Activated T-cell treated with anti-CD3 and anti-CD28 coated beads, Interleukin-2, amount 50 U/mL, for 24 hours (primary cell): ENCODE data around the gene SIAE.

Experiments
- DNase-seq: peaks from one replicate; pipeline ENCODE4 v3.0.0-alpha.2; 2020
- H3K27ac Mint-ChIP-seq: 2 replicates; pipeline ENCODE4 v1.8.0; 2020; ENCODE audit warnings: mild to moderate bottlenecking, mixed read lengths
- H3K27me3 Mint-ChIP-seq: 2 replicates; pipeline ENCODE4 v1.8.0; 2020; ENCODE audit warnings: mixed read lengths
- H3K36me3 Mint-ChIP-seq: 2 replicates; pipeline ENCODE4 v1.8.0; 2020; ENCODE audit warnings: low read depth, mixed read lengths
- H3K4me1 Mint-ChIP-seq: 2 replicates; pipeline ENCODE4 v1.8.0; 2020; ENCODE audit warnings: low read depth, mixed read lengths
- H3K4me3 Mint-ChIP-seq: 2 replicates; pipeline ENCODE4 v1.8.0; 2020; ENCODE audit warnings: mild to moderate bottlenecking, moderate library complexity, mixed read lengths
- H3K9me3 Mint-ChIP-seq: 2 replicates; pipeline ENCODE4 v1.8.0; 2020; ENCODE audit warnings: mixed read lengths

SIAE gene, protein sequence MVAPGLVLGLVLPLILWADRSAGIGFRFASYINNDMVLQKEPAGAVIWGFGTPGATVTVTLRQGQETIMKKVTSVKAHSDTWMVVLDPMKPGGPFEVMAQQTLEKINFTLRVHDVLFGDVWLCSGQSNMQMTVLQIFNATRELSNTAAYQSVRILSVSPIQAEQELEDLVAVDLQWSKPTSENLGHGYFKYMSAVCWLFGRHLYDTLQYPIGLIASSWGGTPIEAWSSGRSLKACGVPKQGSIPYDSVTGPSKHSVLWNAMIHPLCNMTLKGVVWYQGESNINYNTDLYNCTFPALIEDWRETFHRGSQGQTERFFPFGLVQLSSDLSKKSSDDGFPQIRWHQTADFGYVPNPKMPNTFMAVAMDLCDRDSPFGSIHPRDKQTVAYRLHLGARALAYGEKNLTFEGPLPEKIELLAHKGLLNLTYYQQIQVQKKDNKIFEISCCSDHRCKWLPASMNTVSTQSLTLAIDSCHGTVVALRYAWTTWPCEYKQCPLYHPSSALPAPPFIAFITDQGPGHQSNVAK

DNA sequence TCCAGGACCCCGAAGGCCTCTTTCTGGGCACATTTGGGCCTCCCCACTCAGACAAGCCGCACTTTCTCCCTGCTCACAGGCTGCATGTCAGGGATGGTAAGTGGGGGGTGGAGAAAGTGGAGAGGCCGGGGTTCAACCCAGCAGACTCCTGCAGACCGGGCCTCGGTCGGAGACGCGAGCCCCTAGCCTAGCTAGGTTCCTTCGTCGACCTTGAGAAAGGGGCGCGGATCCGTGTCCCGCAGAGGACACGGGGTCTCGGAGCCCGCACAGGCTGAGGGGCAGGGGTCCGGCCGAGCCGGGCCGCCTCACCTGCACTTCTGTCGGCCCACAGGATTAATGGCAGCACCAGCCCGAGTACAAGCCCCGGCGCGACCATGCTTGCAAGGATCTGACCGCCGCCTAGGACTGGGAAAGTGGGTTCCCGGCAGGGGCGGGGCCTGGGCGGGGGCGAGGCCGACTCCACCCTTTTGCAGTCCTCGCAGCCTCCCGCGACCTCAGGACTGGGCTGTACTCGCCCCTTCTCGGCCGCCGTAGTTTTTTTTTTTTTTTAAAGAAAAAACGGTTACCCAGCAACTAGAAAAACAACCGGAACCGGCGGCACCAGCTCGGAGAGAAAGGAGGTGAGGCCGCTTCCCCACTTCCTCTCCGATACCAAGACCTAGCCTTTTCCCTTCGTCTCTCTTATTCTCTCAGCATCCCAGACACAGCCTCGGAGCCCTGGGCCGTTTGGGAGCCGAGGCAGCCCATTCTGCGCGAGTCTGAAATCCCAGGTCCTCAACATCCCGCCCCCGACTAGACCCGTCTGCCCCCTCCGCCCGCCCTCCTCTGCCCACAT is at the start of gene SIAE, which contains the start of gene SPA17:
Gene SIAE, minus strand, starts transcription at position 407 of the 835 bp plus-strand sequence. Its CDS starts 31 bp downstream, at position 376.
Gene SPA17, plus strand, starts transcription at position 572 of the 835 bp plus-strand sequence. CDS start 1,361 bp downstream, outside the sequence.
- DNase-seq, result peak; percentile 90
- Mint-ChIP-seq H3K9me3 (no peaks in the 10 kb centered on the region), H3K4me3 (peak within 1 kb of the TSS; percentile 88), H3K27ac (peak within 1 kb of the TSS; percentile 94), H3K36me3 (peaks cover 4% of the 10 kb centered on the region), H3K4me1 (peaks cover 34% of the 10 kb centered on the region), H3K27me3 (no peaks in the 10 kb centered on the region)

DNA sequence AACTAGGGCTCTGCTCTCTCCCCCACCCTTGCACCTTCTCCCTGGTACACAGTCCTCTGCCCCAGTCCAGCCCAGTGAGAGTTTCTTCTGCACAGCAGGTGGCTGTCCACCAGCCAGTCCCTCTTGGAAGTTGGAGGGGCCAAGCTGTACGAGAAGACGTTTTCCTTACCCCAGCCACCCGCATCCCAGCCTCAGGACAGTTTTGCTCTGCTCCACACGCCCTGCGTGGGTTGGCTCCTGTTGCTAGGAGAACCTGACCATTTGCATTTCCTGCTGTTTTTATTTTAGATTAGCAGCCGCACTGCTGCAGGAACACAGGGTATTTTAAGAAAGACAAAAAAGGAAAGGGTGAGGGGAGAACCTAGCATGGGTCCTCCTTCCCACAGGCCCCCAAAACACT is 48.6 kb upstream of the SIAE start:
- Mint-ChIP-seq H3K4me3 (no peak overlapping the region), H3K27ac (no peak overlapping the region), H3K4me1 (peaks cover 23% of the 10 kb centered on the region), H3K9me3 (no peaks in the 10 kb centered on the region), H3K36me3 (no peaks in the 10 kb centered on the region), H3K27me3 (peaks cover 59% of the 10 kb centered on the region)
- no peak for DNase-seq

DNA sequence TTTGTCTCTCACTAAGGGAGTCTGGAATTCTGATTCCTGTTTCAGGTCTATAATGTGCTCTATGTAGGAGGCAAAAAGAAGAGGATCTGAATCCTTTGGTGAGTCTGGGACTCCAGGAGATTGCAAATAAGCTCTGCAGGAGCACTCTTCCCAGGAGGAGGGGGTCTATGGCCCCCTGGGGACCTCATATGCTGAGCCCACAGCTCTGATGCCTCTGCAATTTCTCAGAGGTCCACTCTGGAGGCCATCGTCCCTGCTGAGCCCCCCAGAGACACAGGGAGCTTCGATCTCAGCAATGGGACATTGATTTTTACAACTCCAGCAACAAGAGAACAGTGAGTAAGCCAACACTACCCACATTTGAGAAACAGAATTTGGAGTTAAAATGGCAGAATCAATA is 46.0 kb upstream of the SIAE start:
- no peaks in the 10 kb centered on the region for H3K36me3 Mint-ChIP-seq
- no peak overlapping the region for H3K27ac Mint-ChIP-seq
- peaks cover 13% of the 10 kb centered on the region for H3K4me1 Mint-ChIP-seq
- no peak overlapping the region for H3K4me3 Mint-ChIP-seq
- DNase-seq, result no peak
- peaks cover 61% of the 10 kb centered on the region for H3K27me3 Mint-ChIP-seq
- no peaks in the 10 kb centered on the region for H3K9me3 Mint-ChIP-seq

DNA sequence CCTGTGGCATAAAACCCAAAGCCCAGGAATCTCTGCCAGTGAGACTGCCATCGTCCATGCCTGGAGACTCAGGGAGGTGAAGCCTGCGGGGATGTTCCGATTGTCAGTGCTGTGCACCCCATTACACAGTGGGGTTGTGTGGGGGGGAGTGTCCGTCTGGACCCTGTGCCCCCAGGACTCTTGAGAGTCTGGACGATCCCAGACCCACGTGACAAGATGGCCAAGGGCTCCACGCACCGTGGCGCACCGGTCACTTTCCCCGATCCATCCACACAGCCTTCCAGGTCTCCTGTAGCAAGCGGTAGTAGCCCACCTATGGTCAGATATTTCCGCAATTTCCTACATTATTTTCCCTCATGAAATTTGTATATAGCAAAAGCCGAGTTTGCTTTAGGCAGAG is 45.3 kb upstream of the SIAE start:
- no peaks in the 10 kb centered on the region for H3K9me3 Mint-ChIP-seq
- no peak overlapping the region for H3K27ac Mint-ChIP-seq
- DNase-seq, result no peak
- no peaks in the 10 kb centered on the region for H3K36me3 Mint-ChIP-seq
- peaks cover 13% of the 10 kb centered on the region for H3K4me1 Mint-ChIP-seq
- H3K27me3 Mint-ChIP-seq, result peaks cover 64% of the 10 kb centered on the region
- no peak overlapping the region for H3K4me3 Mint-ChIP-seq

DNA sequence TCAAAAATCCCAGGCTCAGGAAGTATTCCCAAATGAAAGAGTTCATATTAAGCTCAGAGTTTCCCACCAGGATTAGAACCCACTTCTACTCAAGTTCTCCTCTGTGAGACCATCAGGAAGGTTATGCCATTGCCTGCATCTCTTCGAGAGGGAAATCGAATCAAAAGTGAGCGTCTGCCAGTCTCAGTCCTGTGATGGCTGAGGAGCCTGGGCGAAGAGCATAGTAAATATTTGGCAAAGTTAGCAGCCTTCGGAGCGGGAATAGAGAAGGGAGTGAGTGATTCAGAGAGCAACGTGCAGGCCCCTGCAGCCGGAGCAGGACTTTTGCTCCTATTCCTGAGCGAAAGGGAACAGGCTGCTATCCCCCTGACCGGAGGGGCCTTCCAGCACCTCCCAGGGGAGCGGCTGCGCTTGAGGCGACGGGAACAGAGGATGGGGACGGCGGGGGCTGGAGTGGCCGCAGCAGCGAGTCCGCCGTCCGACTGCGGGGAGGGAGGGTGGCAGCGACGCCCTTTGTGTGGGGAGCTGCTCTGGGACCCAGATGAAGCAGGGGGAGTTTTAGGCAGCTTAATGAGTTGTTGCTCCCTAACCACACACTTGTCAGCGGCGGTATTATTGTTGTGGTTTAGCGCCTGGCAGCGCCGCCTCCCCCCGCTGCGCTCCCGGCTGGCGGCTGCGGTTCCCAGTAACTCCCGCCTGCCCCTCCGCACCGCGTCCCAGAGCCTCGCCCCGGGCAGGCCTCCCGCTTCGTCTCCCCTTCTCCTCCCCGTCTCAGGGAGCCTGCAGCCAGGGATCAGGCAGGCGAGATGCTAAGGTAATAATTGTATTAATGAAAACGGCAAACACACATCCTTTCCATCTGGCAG is 44.5 kb upstream of the SIAE start:
- Mint-ChIP-seq H3K9me3 (no peaks in the 10 kb centered on the region), H3K4me1 (peaks cover 13% of the 10 kb centered on the region), H3K27me3 (peaks cover 64% of the 10 kb centered on the region), H3K36me3 (no peaks in the 10 kb centered on the region), H3K4me3 (peak overlapping the region; percentile 47), H3K27ac (no peak overlapping the region)
- no peak for DNase-seq

DNA sequence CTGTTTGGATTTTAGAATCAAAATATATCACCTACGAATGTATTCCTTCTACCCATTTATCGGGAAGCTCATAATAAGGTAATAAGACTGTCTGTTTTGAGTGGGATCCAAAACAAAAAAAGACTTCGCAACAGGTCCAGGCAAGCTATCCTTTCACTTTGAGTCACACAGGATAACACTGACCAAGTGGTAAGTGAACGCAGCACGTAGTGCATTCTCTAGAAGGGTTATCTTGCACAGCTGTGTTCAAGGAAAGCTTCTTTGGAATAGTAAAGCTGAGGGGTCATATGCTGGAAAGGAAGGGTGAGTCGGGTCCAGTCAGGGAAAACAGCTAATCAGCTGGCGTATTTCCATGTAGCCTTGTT is 43.9 kb upstream of the SIAE start:
- Mint-ChIP-seq H3K4me1 (peaks cover 13% of the 10 kb centered on the region), H3K4me3 (peak overlapping the region; percentile 47), H3K27me3 (peaks cover 58% of the 10 kb centered on the region), H3K27ac (no peak overlapping the region), H3K36me3 (no peaks in the 10 kb centered on the region), H3K9me3 (no peaks in the 10 kb centered on the region)
- no peak for DNase-seq

DNA sequence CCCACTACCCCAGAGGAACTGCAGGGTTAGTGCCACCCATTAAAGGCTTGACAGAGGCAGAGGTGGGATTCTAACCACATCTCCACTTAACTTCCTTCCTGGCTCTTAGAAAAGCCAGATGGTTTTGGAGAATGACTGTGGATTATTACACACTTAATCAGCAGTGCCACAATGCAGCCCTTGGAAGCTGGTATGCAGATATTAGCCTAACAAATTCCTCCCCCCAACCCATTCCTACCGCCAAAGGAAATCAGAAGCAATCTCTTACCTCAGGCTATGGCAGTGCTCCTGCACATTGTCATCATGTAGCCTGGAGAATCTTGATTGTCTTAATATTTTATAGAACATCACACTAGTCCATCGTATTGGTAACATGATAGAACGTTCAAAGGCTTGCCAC is 43.1 kb upstream of the SIAE start:
- Mint-ChIP-seq H3K36me3 (no peaks in the 10 kb centered on the region), H3K4me3 (no peak overlapping the region), H3K9me3 (no peaks in the 10 kb centered on the region), H3K27me3 (peaks cover 54% of the 10 kb centered on the region), H3K4me1 (peaks cover 10% of the 10 kb centered on the region), H3K27ac (no peak overlapping the region)
- DNase-seq, result no peak

DNA sequence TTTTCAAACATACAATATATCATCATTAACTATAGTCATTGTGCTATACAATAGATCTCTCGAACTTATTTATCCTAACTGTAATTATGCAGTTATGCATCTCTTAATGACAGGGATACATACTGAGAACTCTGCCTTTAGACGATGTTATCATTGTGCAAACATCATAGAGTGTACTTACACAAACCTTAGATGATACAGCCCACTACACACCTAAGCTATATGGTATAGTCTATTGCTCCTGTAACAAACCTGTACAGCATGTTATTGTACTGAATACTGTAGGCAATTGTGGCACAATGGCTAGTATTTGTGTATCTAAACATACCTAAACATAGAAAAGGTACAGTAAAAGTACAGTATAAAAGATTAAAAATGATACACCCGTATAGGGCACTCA is 38.9 kb upstream of the SIAE start:
- Mint-ChIP-seq H3K9me3 (peaks cover 5% of the 10 kb centered on the region), H3K4me3 (no peak overlapping the region), H3K27ac (no peak overlapping the region), H3K36me3 (peaks cover 3% of the 10 kb centered on the region), H3K4me1 (peaks cover under 1% of the 10 kb centered on the region), H3K27me3 (peaks cover 32% of the 10 kb centered on the region)
- no peak for DNase-seq

DNA sequence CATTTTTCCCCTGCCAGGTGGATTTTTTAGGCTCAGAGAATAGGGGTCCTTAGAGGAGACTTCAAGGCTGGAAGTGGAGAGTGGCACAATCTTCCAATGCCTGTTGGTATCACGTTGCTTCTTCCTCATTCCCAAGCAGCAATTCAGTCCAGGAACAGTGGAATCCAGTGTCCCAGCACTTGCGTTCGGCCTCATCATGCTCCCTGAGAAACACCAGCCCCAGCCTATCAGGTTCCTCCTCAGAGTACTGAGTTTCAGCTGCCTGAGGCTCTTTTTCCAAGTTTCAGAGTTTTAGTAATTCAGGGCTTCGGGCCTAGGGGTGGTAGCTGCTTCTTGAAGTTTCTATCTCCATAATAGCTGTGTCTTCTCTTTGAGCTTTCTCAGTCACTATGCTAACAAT is 34.3 kb upstream of the SIAE start:
- Mint-ChIP-seq H3K27me3 (peaks cover 6% of the 10 kb centered on the region), H3K27ac (no peak overlapping the region), H3K9me3 (peaks cover 10% of the 10 kb centered on the region), H3K4me3 (no peak overlapping the region), H3K4me1 (no peaks in the 10 kb centered on the region), H3K36me3 (peaks cover 3% of the 10 kb centered on the region)
- DNase-seq, result no peak

DNA sequence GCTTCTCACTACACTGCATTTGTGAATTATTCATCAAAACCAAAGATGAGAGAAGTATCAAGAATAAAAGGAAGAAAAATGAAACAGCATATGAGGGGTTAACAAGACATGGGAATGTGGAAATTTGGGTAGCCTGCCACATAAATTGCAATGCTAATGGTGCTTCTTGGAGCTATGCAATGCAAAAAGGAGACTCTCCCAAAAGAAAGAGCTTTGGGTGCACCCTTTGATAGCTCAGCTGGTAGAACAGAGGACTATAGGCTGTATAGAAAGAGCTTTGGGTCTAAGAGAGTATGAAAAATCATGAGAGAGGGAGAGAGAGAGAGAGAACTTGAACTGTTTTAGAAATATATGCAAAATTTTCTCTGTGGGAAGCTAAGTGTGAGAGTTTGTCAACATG is 26.5 kb upstream of the SIAE start:
- no peaks in the 10 kb centered on the region for H3K4me1 Mint-ChIP-seq
- no peak overlapping the region for H3K27ac Mint-ChIP-seq
- H3K9me3 Mint-ChIP-seq, result no peaks in the 10 kb centered on the region
- H3K36me3 Mint-ChIP-seq, result no peaks in the 10 kb centered on the region
- no peak for DNase-seq
- no peak overlapping the region for H3K4me3 Mint-ChIP-seq
- peaks cover 8% of the 10 kb centered on the region for H3K27me3 Mint-ChIP-seq

DNA sequence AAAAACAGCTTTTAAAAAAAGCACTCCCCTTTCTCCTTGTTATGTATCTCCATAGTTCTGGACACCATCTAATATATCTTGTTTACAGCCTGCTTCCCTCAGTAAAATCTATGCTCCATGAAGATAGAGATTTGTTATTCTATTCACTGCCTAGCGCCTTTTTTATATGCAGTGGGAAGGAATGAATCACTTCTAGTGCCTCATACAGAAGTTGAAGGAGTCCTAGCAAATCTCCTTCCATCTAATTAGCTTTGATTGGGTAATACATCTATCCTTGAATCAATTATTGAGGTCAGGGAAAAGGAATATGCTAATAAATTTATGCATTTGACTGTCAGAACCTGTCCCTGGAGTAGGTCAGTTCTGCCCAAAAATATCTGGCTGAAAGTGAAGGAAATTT is 26.0 kb upstream of the SIAE start:
- H3K27me3 Mint-ChIP-seq, result peaks cover 8% of the 10 kb centered on the region
- no peak overlapping the region for H3K27ac Mint-ChIP-seq
- no peak overlapping the region for H3K4me3 Mint-ChIP-seq
- H3K9me3 Mint-ChIP-seq, result no peaks in the 10 kb centered on the region
- no peak for DNase-seq
- H3K36me3 Mint-ChIP-seq, result no peaks in the 10 kb centered on the region
- H3K4me1 Mint-ChIP-seq, result no peaks in the 10 kb centered on the region

DNA sequence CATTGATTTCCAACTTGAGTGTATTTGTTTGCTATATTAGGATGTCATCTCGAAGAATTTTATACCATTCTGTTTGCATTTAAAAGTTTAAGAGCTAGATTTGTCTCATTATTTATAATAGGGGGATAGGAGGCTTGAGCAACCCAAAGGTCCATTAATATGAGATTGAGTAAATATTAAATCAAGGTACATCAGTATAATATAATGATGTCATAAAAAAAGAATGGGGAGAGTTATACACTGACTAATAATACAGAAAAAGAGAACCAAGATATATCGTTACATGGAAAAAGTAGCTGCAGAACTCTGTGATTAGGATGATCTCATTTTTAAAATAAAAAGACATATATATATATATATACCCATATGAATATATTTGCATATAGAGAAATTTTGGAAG is 19.6 kb upstream of the SIAE start:
- Mint-ChIP-seq H3K27me3 (peaks cover 3% of the 10 kb centered on the region), H3K27ac (no peak overlapping the region), H3K9me3 (no peaks in the 10 kb centered on the region), H3K36me3 (no peaks in the 10 kb centered on the region), H3K4me1 (no peaks in the 10 kb centered on the region), H3K4me3 (no peak overlapping the region)
- DNase-seq, result no peak

DNA sequence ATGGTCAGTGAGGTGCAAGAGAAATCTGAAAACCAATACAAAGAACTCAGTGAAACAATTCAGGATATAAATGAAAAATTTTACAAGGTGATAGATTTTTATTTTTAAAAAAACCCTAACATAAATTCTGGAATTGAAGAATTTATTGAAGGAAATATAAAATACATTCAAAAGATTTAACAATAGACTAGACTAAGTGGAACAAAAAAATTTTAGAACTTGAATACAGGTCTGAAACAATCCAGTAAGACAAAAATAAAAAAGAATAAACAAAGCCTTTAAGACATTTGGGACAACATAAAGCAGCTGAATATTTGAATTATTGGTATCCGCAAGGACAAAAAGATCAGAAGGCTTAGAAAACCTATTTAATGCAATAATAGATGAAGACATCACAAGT is 8.9 kb upstream of the SIAE start:
- Mint-ChIP-seq H3K27ac (no peak overlapping the region), H3K4me1 (no peaks in the 10 kb centered on the region), H3K36me3 (peaks cover 16% of the 10 kb centered on the region), H3K9me3 (peaks cover 23% of the 10 kb centered on the region), H3K4me3 (no peak overlapping the region), H3K27me3 (peaks cover 5% of the 10 kb centered on the region)
- DNase-seq, result no peak

DNA sequence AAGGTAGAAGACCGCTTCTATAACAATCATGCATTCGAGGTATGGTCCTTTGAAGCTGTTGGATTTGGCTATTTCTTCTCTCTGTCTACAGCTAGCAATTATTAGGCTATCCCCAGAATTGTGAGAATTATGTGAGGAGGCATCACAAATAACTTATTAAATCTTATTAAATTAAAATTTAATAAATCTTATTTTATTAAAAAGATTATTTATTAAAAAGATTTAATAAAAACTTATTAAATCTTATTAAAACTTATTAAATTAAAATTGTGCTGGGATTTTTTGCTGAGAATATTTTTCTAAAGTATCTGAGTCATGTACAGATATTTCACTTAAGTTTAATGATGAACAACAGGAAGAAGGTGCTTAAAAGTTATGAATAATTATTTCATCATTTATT is 7.9 kb upstream of the SIAE start:
- no peaks in the 10 kb centered on the region for H3K4me1 Mint-ChIP-seq
- no peak overlapping the region for H3K27ac Mint-ChIP-seq
- H3K36me3 Mint-ChIP-seq, result peaks cover 16% of the 10 kb centered on the region
- H3K9me3 Mint-ChIP-seq, result peaks cover 18% of the 10 kb centered on the region
- no peak for DNase-seq
- H3K27me3 Mint-ChIP-seq, result peaks cover 2% of the 10 kb centered on the region
- H3K4me3 Mint-ChIP-seq, result no peak overlapping the region
